ENCODE results near the gene DRAM2. TPM values are rescaled to one million over a fixed set of nuclear protein-coding genes. Genes with fewer than 3 reads are reported as not detected.

DRAM2 gene
- total RNA-seq, 4 donors from 2014 or later, result 30.3 to 64.3 (median 37.6) TPM

DNA sequence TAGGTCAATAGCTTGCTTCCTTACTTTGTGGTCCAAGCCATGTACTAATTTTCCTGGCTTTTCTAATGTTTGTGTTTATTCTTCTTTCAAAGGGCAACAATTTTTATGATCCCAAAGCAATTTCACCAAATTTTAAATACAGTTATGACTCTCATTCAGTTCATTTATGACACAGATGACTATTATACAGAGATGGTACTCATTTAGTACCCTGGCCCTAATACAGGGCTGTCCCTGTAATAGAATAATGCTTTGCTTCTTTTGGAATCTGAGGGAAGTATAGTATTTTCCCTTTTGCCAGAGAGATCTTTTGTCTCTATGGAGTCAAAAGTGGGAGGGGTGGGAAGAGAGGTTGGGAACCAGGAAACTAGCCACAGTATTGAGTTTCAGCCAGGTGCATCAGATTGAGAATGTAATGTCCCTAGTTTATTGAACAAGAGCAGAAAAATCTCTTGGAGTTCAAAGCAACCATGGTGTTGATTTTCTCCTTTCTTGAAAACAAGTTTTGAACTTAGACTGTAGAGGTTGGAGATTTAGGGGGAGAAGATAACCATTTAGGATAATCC lies 40.2 kb upstream of the DRAM2 start:
- Histone ChIP-seq H3K4me3 (no peak overlapping the region), H3K4me1 (no peaks in the 10 kb centered on the region), H3K27ac (no peak overlapping the region), H3K27me3 (no peaks in the 10 kb centered on the region), H3K36me3 (peaks cover 0 to 61% (median 6%) of the 10 kb centered on the region in 3 donors), H3K9me3 (no peaks in the 10 kb centered on the region)
- no peak for DNase-seq (ENCODE audit: low spot score in 2 of 2)
- TF ChIP-seq, protein P1, sequence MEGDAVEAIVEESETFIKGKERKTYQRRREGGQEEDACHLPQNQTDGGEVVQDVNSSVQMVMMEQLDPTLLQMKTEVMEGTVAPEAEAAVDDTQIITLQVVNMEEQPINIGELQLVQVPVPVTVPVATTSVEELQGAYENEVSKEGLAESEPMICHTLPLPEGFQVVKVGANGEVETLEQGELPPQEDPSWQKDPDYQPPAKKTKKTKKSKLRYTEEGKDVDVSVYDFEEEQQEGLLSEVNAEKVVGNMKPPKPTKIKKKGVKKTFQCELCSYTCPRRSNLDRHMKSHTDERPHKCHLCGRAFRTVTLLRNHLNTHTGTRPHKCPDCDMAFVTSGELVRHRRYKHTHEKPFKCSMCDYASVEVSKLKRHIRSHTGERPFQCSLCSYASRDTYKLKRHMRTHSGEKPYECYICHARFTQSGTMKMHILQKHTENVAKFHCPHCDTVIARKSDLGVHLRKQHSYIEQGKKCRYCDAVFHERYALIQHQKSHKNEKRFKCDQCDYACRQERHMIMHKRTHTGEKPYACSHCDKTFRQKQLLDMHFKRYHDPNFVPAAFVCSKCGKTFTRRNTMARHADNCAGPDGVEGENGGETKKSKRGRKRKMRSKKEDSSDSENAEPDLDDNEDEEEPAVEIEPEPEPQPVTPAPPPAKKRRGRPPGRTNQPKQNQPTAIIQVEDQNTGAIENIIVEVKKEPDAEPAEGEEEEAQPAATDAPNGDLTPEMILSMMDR (IDR thresholded peaks at IDR 0.05), result no peak
- TF ChIP-seq EP300 (IDR thresholded peaks at IDR 0.05), result no peak
- TF ChIP-seq POLR2A (IDR thresholded peaks at IDR 0.05), result no peak

DNA sequence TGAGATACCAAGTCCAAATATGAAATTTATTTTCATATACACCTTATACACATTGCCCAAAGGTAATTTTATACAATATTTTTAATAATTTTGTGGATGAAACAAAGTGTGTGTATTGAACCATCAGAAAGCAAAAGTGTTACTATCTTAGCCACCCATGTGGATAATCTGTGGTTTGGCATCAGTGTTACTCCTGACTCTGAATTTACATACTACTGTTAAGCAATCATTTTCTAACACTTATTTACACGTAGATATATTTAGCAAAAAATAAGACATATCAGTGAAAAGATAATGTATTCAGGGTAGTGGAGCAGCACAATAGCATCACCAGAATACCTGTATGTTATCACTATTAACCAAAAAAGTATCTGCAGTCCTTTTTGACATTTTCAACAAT lies 36.8 kb upstream of the DRAM2 start:
- Histone ChIP-seq H3K4me1 (no peaks in the 10 kb centered on the region), H3K9me3 (no peaks in the 10 kb centered on the region), H3K36me3 (peaks cover 0 to 56% (median 0%) of the 10 kb centered on the region in 3 donors), H3K27ac (no peak overlapping the region), H3K4me3 (no peak overlapping the region), H3K27me3 (no peaks in the 10 kb centered on the region)
- no peak for DNase-seq (ENCODE audit: low spot score in 2 of 2)
- 58 to 71% methylated on average over 1 of the region's 1 CpG for WGBS, 2 donors
- TF ChIP-seq, protein P1 (IDR thresholded peaks at IDR 0.05), result no peak
- no peak for TF ChIP-seq POLR2A (IDR thresholded peaks at IDR 0.05)
- TF ChIP-seq EP300 (IDR thresholded peaks at IDR 0.05), result no peak

DNA sequence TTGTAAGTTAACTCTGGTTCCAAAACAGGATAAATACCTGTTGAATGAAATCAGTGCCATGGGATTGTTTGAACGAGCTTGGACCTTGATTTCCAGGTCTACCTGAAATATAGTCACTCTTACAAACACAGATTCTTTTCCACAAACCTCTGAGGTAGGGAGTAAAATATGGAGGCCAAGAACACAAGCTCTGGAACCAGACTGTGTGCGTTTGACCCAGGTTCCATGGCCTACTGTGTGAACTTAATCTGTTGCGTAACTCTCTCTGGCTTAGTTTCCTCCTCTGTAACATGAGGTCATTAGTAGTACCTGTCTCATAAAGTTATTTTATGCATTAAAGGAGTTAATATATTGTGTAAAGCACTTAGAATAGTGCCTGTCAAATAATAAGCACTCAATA lies 35.5 kb upstream of the DRAM2 start:
- Histone ChIP-seq H3K4me3 (no peak overlapping the region), H3K4me1 (no peaks in the 10 kb centered on the region), H3K27ac (no peak overlapping the region), H3K9me3 (no peaks in the 10 kb centered on the region), H3K36me3 (peaks cover 0 to 56% (median 0%) of the 10 kb centered on the region in 3 donors), H3K27me3 (no peaks in the 10 kb centered on the region)
- TF ChIP-seq, protein P1 (IDR thresholded peaks at IDR 0.05), result no peak
- TF ChIP-seq POLR2A (IDR thresholded peaks at IDR 0.05), result no peak
- DNase-seq (ENCODE audit: low spot score in 2 of 2), result no peak
- WGBS, 2 donors, result 93 to 95% methylated on average over 3 of the region's 3 CpGs

DNA sequence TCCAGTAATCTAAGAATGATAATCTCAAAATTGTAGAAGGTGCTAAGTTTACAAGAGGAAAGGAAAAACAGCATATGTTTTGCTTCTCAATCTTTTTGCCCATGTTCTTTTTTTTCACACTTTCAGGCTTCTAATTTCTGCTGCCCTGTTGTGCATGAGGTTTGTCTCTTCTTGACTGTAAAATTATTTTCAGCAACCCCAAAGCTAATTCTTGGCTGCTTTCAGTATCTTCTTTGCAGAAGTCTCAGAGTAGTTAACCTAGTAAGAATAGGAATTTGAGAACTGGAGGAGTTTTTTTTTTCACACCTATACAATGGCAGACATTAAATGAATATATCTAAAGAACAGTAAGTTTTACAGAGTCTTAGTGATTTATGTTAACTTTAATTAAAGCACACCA lies 34.2 kb upstream of the DRAM2 start:
- Histone ChIP-seq H3K27ac (no peak overlapping the region), H3K9me3 (no peaks in the 10 kb centered on the region), H3K4me3 (no peak overlapping the region), H3K4me1 (no peaks in the 10 kb centered on the region), H3K36me3 (peaks cover 0 to 46% (median 0%) of the 10 kb centered on the region in 3 donors), H3K27me3 (no peaks in the 10 kb centered on the region)
- TF ChIP-seq EP300 (IDR thresholded peaks at IDR 0.05) (no peak), POLR2A (IDR thresholded peaks at IDR 0.05) (no peak)
- TF ChIP-seq, protein P1 (IDR thresholded peaks at IDR 0.05), result no peak
- no peak for DNase-seq (ENCODE audit: low spot score in 2 of 2)

DNA sequence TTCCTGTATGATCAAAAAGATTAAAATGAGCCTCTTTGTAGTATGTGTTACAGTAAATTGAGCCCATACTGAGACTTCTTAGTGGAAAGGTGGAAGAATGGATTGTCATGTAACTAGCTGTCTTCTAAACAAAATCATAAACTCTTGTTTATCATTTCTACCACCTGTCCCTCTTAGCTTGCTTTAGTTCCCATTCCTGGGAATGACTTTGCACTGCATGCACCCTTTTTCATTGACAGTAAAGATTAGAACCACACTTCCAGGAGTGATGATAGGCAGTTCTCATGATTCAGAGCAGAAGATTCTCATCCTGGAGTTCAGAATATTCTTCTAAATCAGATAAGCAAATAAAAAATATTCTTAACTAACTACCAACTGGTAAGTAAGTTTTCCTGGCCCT lies 32.6 kb upstream of the DRAM2 start:
- Histone ChIP-seq H3K36me3 (peaks cover 0 to 50% (median 0%) of the 10 kb centered on the region in 3 donors), H3K27me3 (no peaks in the 10 kb centered on the region), H3K4me3 (no peak overlapping the region), H3K4me1 (no peaks in the 10 kb centered on the region), H3K27ac (no peak overlapping the region), H3K9me3 (no peaks in the 10 kb centered on the region)
- no peak for TF ChIP-seq EP300 (IDR thresholded peaks at IDR 0.05)
- no peak for TF ChIP-seq POLR2A (IDR thresholded peaks at IDR 0.05)
- TF ChIP-seq, protein P1 (IDR thresholded peaks at IDR 0.05), result no peak
- DNase-seq (ENCODE audit: low spot score in 2 of 2), result no peak

All from tibial nerve (tissue), 4 donors.